HFF-Myc (cell line): Measurements from ENCODE around the gene GMNN.

Experiments used
- DNase-seq: peaks from one replicate; pipeline ENCODE4 v3.0.0-alpha.2; 2011; ENCODE audit warnings: low read depth; ENCODE audit errors: extremely low read depth
- H3K4me3 ChIP-seq: replicated peaks from 2 replicates; pipeline ENCODE4 v1.5.1; 2011; ENCODE audit warnings: low read depth, mild to moderate bottlenecking, control low read depth, low read length
- CTCF ChIP-seq: IDR thresholded peaks from 2 replicates; pipeline ENCODE4 v1.5.1; 2012; ENCODE audit warnings: mild to moderate bottlenecking, low read depth, low read length, control low read depth; ENCODE audit errors: missing control alignments

GMNN gene

GRCh38 chr6:24777227-24777626 lies 2.5 kb downstream of the GMNN start:
- H3K4me3 ChIP-seq: peak overlapping the region; percentile 95; the same call in 1 of the 2 replicates
- TF ChIP-seq CTCF: no peak
- DNase-seq: no peak

- no peak for TF ChIP-seq CTCF
- no peak for DNase-seq
- 0 out of 2 replicates have a peak overlapping the region, but pooled peaks have one; percentile 7 for H3K4me3 ChIP-seq
Observed at GRCh38 chr6:24778121-24778520, 3.4 kb downstream of the GMNN start.

GRCh38 chr6:24778878-24779277 lies 4.1 kb downstream of the GMNN start:
- no peak for TF ChIP-seq CTCF
- no peak for DNase-seq
- H3K4me3 ChIP-seq: no peak overlapping the region

- no peak for TF ChIP-seq CTCF
- no peak overlapping the region for H3K4me3 ChIP-seq
- DNase-seq: no peak
Observed at GRCh38 chr6:24779416-24780016, 4.8 kb downstream of the GMNN start.

GRCh38 chr6:24780206-24780605 lies 5.5 kb downstream of the GMNN start:
- no peak overlapping the region for H3K4me3 ChIP-seq
- DNase-seq: no peak
- TF ChIP-seq CTCF: no peak

GRCh38 chr6:24788031-24788665 lies 13.4 kb downstream of the GMNN start:
- TF ChIP-seq CTCF: no peak
- no peak overlapping the region for H3K4me3 ChIP-seq
- no peak for DNase-seq
